ENCODE measurements around the gene MN1. TPM values are rescaled to one million over a fixed set of nuclear protein-coding genes. Genes with fewer than 3 reads are reported as not detected.

MN1 gene
- polyA plus RNA-seq, 12 donors: 10.6 to 27.6 (median 16.2) TPM; not detected in 1

DNA sequence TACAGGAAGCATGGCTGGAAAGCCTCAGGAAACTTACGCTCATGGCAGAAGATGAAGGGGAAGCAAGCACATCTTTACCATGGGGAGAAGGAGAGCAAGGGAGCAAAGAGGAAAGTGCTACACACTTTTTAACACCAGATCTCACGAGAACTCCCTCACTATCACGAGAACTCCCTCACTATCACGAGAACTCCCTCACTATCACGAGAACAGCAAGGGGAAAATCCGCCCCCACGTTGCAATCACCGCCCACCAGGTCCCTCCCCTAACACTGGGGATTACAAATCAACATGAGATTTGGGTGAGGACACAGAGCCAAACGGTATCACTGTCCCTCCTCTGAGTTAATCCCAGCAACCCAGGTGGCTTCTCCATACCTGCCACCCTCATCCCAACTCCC, 84.5 kb downstream of the MN1 start:
- no peak for DNase-seq

DNA sequence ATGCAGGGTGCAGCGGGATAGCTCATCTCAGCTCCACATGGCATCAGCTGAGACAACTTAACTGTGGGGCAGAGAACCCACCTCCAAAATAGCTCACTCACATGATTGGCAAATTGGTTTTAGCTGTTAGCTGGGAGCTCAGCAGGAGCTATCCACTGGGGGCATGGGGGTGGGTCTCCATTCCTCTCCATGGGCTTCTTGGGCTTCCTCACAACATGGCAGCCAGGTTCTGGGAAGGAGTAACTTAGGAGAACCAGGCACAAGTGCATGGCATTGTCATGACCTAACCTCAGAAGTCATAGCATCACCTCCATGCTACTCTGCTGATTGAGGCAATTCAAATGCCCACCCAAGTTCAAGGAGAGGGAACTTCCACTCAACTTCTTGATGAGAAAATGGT, 85.5 kb downstream of the MN1 start:
- DNase-seq: no peak

DNA sequence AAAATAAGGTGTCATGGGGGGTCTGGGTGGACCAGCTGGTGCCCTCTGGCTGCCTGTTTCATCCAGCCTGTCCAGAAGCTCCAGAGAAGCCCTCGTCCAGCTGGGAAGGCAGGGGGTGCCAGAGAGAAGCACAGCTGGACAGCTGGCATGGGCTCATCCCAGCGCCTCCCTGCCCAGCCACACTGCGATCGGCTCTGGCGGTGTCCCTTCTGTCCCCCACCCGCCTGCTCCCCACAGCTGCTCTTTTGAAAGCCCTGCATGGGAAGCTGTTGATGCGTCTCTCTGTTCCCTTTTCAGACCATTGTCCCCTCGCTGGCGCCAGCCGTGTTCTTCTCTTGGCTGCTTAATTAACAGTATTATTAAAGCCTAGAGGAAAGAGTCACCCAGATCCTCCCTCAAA, 86.5 kb downstream of the MN1 start:
- DNase-seq: no peak

DNA sequence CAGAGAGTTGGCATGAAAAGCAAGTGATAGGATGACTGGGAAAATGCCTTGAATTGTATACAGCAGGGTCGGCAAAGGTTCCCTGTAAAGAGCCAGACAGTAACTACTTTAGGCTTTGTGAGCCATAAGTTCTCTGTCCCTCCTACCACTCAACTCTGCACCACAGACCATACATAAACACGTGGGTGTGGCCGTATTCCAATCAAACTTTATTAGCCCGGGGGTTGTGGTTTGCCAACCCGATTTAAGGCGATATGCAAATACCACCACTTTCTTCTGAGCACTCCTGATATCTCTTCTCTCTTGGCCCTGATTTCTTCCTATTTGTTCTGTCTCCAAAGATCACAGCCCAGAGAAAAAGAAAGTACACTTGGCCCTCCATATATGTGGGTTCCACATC, 87.5 kb downstream of the MN1 start:
- DNase-seq: no peak

DNA sequence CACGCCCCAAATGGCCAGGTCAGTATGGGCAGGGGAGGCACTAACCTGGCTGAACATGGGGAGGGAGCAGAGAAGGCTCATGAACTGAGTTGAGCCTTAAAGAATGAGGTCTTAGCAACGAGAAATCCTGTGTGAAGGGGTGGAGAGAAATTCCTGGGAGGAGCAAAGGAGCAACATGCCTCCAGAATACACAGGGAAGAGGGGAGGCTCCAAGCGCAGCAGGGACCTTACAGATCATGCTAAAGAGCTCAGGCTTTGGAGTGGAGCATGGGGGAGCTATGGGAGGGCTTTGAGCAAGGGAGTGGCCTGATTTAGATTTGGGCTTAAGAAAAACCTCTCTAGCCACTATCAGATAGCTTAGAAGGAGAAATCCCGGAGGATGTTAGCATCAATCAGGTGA, 88.1 kb downstream of the MN1 start:
- DNase-seq: no peak

DNA sequence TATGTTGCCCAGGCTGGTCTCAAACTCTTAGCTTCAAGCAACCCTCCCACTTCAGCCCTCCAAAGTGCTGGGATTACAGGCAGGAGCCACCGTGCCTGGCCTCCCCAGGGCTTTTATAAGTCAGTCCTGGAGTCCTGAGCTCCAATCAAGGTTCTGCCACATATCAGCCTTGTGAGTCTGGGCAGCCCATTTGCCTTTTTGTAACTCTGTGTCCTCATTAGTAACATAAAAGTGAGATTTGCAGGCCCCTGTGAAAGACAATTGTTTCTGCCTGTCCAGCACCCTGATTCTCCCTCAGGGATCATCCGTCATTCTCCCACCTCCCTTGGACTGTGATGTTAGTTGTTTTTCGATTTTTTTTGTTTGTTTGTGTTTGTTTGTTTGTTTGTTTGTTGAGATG, 89.8 kb downstream of the MN1 start:
- DNase-seq: no peak

DNA sequence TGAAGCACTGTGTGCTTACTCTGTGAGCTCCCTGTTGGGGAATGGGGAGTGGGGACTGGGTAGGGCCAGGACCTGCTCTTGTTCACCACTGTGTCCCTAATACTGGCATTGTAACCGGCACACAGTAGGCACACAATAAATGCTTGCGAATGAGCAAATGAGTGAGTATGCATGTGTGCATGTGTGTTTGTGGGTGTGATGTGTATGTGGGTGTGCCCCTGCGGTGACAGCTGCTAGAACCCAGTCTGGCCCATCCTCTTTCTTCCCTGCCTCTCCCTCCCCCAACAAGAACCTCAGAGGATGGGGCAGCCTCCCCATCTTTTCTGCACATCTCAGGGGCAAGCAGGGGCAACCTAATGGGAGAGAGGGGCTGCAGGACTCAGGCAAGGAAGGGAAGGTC, 90.5 kb downstream of the MN1 start:
- DNase-seq: no peak

DNA sequence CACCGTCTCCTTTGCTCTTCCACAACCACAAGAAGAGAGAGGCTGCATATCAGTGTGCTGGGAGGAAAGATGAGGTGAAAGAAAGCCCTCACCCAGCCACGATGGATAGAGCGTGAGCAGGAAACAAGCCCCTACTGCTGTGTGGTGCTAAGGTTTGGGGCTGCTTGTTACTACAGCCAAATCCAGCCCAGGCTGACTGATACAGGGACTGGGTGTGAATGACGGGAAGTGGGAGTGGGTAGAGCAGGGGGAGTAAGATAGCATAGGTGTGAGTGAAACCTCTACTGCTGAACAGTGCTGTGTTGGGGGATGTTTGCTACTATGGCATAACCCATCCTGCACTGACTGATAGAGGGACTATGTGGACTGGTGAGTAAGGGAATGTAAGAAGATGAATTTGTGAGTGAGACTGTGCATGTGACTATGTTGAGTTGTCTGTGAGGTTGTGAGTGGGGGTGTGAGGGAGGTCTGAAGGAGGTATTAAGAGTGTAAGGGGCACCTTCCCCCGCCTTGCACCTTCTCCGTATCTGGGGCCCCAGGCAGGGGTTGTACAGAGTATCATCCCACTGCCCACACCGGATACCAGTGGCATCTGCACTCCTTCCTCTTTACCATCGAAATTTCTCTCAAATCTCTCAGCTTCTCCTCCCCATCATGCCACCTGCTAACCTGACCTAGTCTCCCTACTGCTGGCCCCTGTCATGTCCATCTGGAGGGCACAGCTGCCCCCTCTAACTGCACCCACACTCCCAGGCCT, 91.5 kb downstream of the MN1 start:
- DNase-seq: no peak

DNA sequence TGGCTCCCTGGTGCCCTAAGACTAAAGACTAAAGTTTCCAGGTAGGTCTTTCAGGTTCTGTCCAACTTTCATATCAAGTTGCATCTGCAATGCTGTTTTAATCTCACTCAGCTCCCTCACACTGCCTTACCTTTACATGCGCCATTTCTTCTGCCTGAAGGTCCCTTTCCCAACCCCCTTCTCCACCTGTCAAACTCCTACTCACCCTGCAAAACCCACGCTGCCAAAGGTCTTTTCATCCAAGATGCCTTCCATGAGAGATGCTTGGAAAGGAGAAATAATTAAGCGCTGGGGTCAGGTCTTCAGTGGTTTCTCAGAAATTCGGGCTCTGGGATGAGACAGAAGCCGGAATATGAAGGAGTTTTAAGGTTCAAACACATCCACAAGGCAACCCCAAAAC, 95.1 kb downstream of the MN1 start:
- no peak for DNase-seq

DNA sequence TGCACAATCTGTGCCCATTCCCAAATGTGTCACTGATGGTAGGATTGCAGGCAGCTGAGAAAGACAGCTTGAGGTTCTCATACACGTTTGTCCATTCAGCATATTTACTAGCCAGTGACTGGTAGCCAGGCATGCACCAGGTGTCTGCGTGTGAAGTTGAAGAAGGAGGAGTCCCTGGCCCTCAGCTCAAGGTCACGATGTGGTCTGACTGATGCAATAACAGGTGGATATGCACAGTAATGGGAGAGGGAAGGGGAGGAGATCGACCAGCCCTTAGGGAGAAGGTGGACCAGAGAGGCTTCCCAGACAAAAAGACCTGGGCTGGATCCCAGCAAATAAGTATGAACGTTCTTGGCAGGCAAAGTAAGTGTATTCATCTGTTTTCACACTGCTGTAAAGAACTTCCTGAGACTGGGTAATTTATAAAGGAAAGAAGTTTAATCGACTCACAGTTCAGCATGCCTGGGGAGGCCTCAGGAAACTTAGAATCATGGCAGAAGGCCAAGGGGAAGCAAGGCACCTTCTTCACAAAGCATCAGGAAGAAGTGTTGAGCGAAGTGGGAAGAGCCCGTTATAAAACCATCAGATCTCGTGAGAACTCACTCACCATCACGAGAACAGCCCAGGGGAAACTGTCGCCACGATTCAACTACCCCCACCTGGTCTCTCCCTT, 96.0 kb downstream of the MN1 start:
- DNase-seq: no peak

DNA sequence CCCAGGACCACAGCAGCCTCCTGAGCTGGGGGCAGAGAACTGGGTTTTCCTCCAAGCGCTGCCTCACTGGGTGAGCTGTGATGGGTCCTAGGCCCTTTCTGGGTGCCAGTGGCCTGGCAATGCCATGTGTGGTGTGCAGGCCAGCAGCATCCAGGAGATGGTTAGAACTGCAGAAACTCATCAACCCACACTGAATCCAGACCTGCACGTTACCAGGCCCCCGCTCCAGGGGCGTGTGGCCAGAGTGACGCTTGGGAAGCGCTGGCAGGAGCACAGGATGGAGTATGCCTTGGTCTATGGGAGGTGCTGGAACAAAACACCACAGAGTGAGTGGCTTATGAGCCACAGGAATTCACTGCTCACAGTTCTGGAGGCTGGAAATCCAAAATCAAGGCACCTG, 97.0 kb downstream of the MN1 start:
- DNase-seq: no peak

DNA sequence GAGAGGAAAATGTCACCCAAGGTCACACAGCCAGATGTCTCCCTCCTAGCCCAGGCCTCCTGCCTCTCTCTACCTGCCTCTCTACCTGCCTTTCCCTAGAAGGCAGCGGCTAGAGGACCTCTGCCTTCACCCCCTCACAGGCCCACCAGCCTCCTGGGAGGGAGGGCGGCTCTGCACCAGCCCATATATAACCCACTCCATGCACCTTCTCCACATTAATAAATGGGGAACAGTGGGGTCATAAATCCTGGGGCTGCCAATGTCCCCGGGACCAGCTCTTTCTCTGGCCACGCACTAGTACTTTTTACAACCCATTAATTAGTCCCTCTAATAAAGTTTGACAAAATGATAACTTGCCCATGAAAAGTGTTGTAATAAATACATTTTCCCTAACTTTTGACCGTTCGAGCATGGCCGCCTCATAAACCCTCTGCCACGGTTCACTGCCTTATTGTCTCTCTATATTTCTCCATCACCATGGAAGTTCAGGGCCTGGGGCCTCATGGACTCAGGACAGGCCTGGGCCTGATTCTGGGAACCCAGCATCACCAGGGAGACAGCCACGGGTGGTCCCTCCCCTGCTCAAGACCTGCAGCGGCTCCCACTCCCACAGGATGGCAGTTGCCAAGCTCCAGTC, 102.1 kb downstream of the MN1 start:
- DNase-seq: no peak

DNA sequence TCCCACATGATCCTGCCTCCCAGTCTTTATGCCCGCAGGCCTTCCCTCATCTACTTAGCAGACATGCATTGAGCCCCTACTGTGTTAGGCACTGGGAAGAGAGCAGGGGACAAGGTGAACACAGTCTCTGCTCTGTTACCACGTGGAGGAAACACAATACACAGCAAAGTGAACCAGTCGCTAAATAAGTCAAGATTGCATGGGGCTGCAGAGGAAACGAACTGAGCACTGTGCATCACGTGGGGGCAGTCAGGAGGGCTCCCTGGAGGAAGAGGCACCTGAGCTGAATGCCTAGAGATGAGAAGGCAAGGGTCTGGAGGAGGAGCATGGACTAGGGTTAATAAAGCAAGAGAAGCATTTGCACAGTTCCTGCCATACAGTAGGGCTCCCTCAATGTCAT, 102.7 kb downstream of the MN1 start:
- no peak for DNase-seq

Other genes starting within 250 kb of the MN1 start
- 10 to 100 TPM in 11 of 12 donors, not detected in 1; 34.8 to 64.2 (median 48.2) TPM for gene PITPNB, start 117.5 kb upstream of the MN1 start, polyA plus RNA-seq (ENCODE audit: insufficient read length in 12 of 12)

Data from muscle of arm (tissue), 12 donors.